ENCODE measurements around the gene TMEM117.

The TMEM117 gene

GRCh38 chr12:43882578-43883178, 46.8 kb downstream of the TMEM117 start:
- in situ Hi-C loops (cut with MboI; ENCODE audit: low sequenced_read_pairs), result no loop called here

- in situ Hi-C loops (cut with MboI; ENCODE audit: low sequenced_read_pairs), result no loop called here
Observed at GRCh38 chr12:43883311-43883710, 47.4 kb downstream of the TMEM117 start.

GRCh38 chr12:43883748-43884147, 47.9 kb downstream of the TMEM117 start:
- in situ Hi-C loops (cut with MboI; ENCODE audit: low sequenced_read_pairs), result no loop called here

GRCh38 chr12:43884683-43885410, 49.0 kb downstream of the TMEM117 start:
- in situ Hi-C loops (cut with MboI; ENCODE audit: low sequenced_read_pairs), result no loop called here

GRCh38 chr12:43887397-43887796, 51.5 kb downstream of the TMEM117 start:
- in situ Hi-C loops (cut with MboI; ENCODE audit: low sequenced_read_pairs), result no loop called here

GRCh38 chr12:43891856-43892574, 56.1 kb downstream of the TMEM117 start:
- in situ Hi-C loops (cut with MboI; ENCODE audit: low sequenced_read_pairs), result no loop called here

GRCh38 chr12:43893670-43894069, 57.8 kb downstream of the TMEM117 start:
- in situ Hi-C loops (cut with MboI; ENCODE audit: low sequenced_read_pairs), result no loop called here

- in situ Hi-C loops (cut with MboI; ENCODE audit: low sequenced_read_pairs), result no loop called here
Observed at GRCh38 chr12:43895580-43896206, 59.8 kb downstream of the TMEM117 start.

GRCh38 chr12:43896496-43896895, 60.6 kb downstream of the TMEM117 start:
- in situ Hi-C loops (cut with MboI; ENCODE audit: low sequenced_read_pairs), result no loop called here

GRCh38 chr12:43898474-43898873, 62.6 kb downstream of the TMEM117 start:
- in situ Hi-C loops (cut with MboI; ENCODE audit: low sequenced_read_pairs), result no loop called here

GRCh38 chr12:43899574-43899973, 63.7 kb downstream of the TMEM117 start:
- in situ Hi-C loops (cut with MboI; ENCODE audit: low sequenced_read_pairs), result no loop called here

GRCh38 chr12:43903686-43904085, 67.8 kb downstream of the TMEM117 start:
- in situ Hi-C loops (cut with MboI; ENCODE audit: low sequenced_read_pairs), result no loop called here

- in situ Hi-C loops (cut with MboI; ENCODE audit: low sequenced_read_pairs), result no loop called here
Observed at GRCh38 chr12:43912859-43913258, 77.0 kb downstream of the TMEM117 start.

GRCh38 chr12:43914391-43914790, 78.5 kb downstream of the TMEM117 start:
- in situ Hi-C loops (cut with MboI; ENCODE audit: low sequenced_read_pairs), result no loop called here

- in situ Hi-C loops (cut with MboI; ENCODE audit: low sequenced_read_pairs), result no loop called here
Observed at GRCh38 chr12:43914923-43915468, 79.1 kb downstream of the TMEM117 start.

- in situ Hi-C loops (cut with MboI; ENCODE audit: low sequenced_read_pairs), result no loop called here
Observed at GRCh38 chr12:43917896-43918295, 82.0 kb downstream of the TMEM117 start.

- in situ Hi-C loops (cut with MboI; ENCODE audit: low sequenced_read_pairs), result no loop called here
Observed at GRCh38 chr12:43921666-43922337, 85.9 kb downstream of the TMEM117 start.

- in situ Hi-C loops (cut with MboI; ENCODE audit: low sequenced_read_pairs), result no loop called here
Observed at GRCh38 chr12:43930032-43930431, 94.2 kb downstream of the TMEM117 start.

GRCh38 chr12:43931187-43931586, 95.3 kb downstream of the TMEM117 start:
- in situ Hi-C loops (cut with MboI; ENCODE audit: low sequenced_read_pairs), result no loop called here

- in situ Hi-C loops (cut with MboI; ENCODE audit: low sequenced_read_pairs), result no loop called here
Observed at GRCh38 chr12:43935581-43935980, 99.7 kb downstream of the TMEM117 start.

- in situ Hi-C loops (cut with MboI; ENCODE audit: low sequenced_read_pairs), result no loop called here
Observed at GRCh38 chr12:43937947-43938346, 102.1 kb downstream of the TMEM117 start.
